Caki2 (cell line): ENCODE data around the gene PSD. TPM values are rescaled to one million over a fixed set of nuclear protein-coding genes. Genes with fewer than 3 reads are reported as not detected.

Experiments
- DNase-seq: peaks from one replicate; pipeline ENCODE4 v3.0.0-alpha.2; 2015; ENCODE audit warnings: low read depth
- in situ Hi-C: cut with HindIII; loops from 2 replicates; pipeline ENCODE4 v1.10.0; 2016; ENCODE audit warnings: low sequenced_read_pairs, low pct_unique_long_range_greater_than_20kb, mixed read lengths
- total RNA-seq: library from RNA; depleted of rRNA; stranded (reverse); fragments of >200 nt; shearing (Covaris generic); gene quantifications from 2 replicates; pipeline ENCODE4 v1.2.3, GENCODE V29; 2014; ENCODE audit warnings: low replicate concordance

PSD gene
- total RNA-seq, 1 experiment from 2014 or later = 0.78 TPM

- in situ Hi-C loops = no loop called here
- no peak for DNase-seq
Measured at GRCh38 chr10:102398172-102399020, 20.2 kb downstream of the PSD start.

GRCh38 chr10:102397222-102398171, 21.1 kb downstream of the PSD start:
- DNase-seq = no peak
- in situ Hi-C loops = no loop called here

GRCh38 chr10:102396730-102397151, 21.8 kb downstream of the PSD start:
- DNase-seq = no peak
- in situ Hi-C loops = no loop called here

GRCh38 chr10:102396317-102396650, 22.3 kb downstream of the PSD start:
- in situ Hi-C loops = no loop called here
- no peak for DNase-seq

- DNase-seq = peak; percentile 85
- in situ Hi-C loops = no loop called here
Measured at GRCh38 chr10:102395400-102396316, 22.9 kb downstream of the PSD start, which contains the start of gene NFKB2. NFKB2 (plus strand) TSS chr10:102395705; CDS start chr10:102395960, 255 bp downstream.

- in situ Hi-C loops = no loop called here
- DNase-seq = no peak
Measured at GRCh38 chr10:102394801-102395399, 23.7 kb downstream of the PSD start.

- peak; percentile 97 for DNase-seq
- in situ Hi-C loops = no loop called here
Measured at GRCh38 chr10:102394079-102394800, 24.3 kb downstream of the PSD start.

- in situ Hi-C loops = no loop called here
Measured at GRCh38 chr10:102393411-102394078, 25.0 kb downstream of the PSD start.

GRCh38 chr10:102392306-102392705, 26.3 kb downstream of the PSD start:
- DNase-seq = no peak
- in situ Hi-C loops = no loop called here

More at GRCh38 chr10:102393411-102394078, 25.0 kb downstream of the PSD start:
- no peak for DNase-seq

- in situ Hi-C loops = no loop called here
- no peak for DNase-seq
Measured at GRCh38 chr10:102389894-102390293, 28.7 kb downstream of the PSD start.

- in situ Hi-C loops = no loop called here
- DNase-seq = no peak
Measured at GRCh38 chr10:102384606-102385429, 33.8 kb downstream of the PSD start.

- DNase-seq = no peak
- in situ Hi-C loops = no loop called here
Measured at GRCh38 chr10:102384053-102384452, 34.5 kb downstream of the PSD start.

GRCh38 chr10:102382871-102383270, 35.7 kb downstream of the PSD start:
- no peak for DNase-seq
- in situ Hi-C loops = no loop called here

GRCh38 chr10:102381983-102382382, 36.6 kb downstream of the PSD start:
- in situ Hi-C loops = no loop called here
- no peak for DNase-seq

GRCh38 chr10:102379383-102379782, 39.2 kb downstream of the PSD start:
- no peak for DNase-seq
- in situ Hi-C loops = no loop called here

- DNase-seq = no peak
- in situ Hi-C loops = no loop called here
Measured at GRCh38 chr10:102376901-102377300, 41.7 kb downstream of the PSD start.
